Natural killer cell (primary cell): ENCODE results near the gene SH3RF2. TPM values are rescaled to one million over a fixed set of nuclear protein-coding genes. Genes with fewer than 3 reads are reported as not detected.

Experiments
- ATAC-seq, 3 donors: fragments of 150-1000 bp in 2 of 3; fragments of 200-7000 bp in 1 of 3; cut with Tn5 transposase; 1 replicate in 1 of 3; 2 replicates in 2 of 3; pipeline ENCODE4 v1.10.0; 2021; ENCODE audit warnings: mild to moderate bottlenecking in 2 of 3, moderate library complexity in 2 of 3
- DNase-seq, 2 donors: peaks; one replicate each; pipeline versions ENCODE4 v3.0.0 to v3.0.0-alpha.2; 2013 to 2021; ENCODE audit warnings: mixed read lengths in 1 of 2
- H3K27ac ChIP-seq: one replicate; pipeline ENCODE4 v1.5.1; 2013; ENCODE audit warnings: mild to moderate bottlenecking, low read length
- H3K27me3 ChIP-seq: one replicate; pipeline ENCODE4 v1.6.1; 2013; ENCODE audit warnings: low read length; ENCODE audit not compliant: control insufficient read depth, insufficient read depth
- H3K36me3 ChIP-seq: one replicate; pipeline ENCODE4 v1.6.1; 2013; ENCODE audit warnings: low read length; ENCODE audit not compliant: control insufficient read depth, insufficient read depth
- H3K4me1 ChIP-seq: one replicate; pipeline ENCODE4 v1.6.1; 2013; ENCODE audit warnings: low read length; ENCODE audit not compliant: control insufficient read depth, insufficient read depth
- H3K4me3 ChIP-seq: one replicate; pipeline ENCODE4 v1.5.1; 2013; ENCODE audit warnings: low read length
- H3K9me3 ChIP-seq: one replicate; pipeline ENCODE4 v1.6.1; 2013; ENCODE audit warnings: low read length; ENCODE audit not compliant: control insufficient read depth, insufficient read depth
- H3K27ac Mint-ChIP-seq, 2 donors: one replicate each; pipeline ENCODE4 v1.8.0; 2022; ENCODE audit warnings: mild to moderate bottlenecking in 2 of 2, mixed read lengths in 2 of 2, moderate library complexity in 1 of 2
- H3K27me3 Mint-ChIP-seq, 2 donors: one replicate each; pipeline ENCODE4 v1.8.0; 2022; ENCODE audit warnings: low read depth in 2 of 2, mixed read lengths in 2 of 2
- H3K36me3 Mint-ChIP-seq: one replicate; pipeline ENCODE4 v1.8.0; 2022; ENCODE audit warnings: mixed read lengths
- H3K4me1 Mint-ChIP-seq, 2 donors: one replicate each; pipeline ENCODE4 v1.8.0; 2022; ENCODE audit warnings: mixed read lengths in 2 of 2
- H3K4me3 Mint-ChIP-seq: one replicate; pipeline ENCODE4 v1.8.0; 2022; ENCODE audit warnings: mild to moderate bottlenecking, moderate library complexity, mixed read lengths
- H3K9me3 Mint-ChIP-seq, 2 donors: one replicate each; pipeline ENCODE4 v1.8.0; 2022; ENCODE audit warnings: mixed read lengths in 2 of 2
- WGBS: methylation state at CpG from one replicate; pipeline ENCODE4 v1.1.7; 2013; ENCODE audit warnings: missing lambda C conversion rate; ENCODE audit not compliant: insufficient coverage; 5-methylcytosine and 5-hydroxymethylcytosine counted together
- intact Hi-C: fragments of 100-400 bp; cut with micrococcal nuclease; formaldehyde crosslinking; loops from one replicate; pipeline ENCODE4 v1.14.2; 2022
- total RNA-seq, 4 donors: library from RNA; stranded (reverse); fragments of 120-200 nt in 1 of 4; gene quantifications; one replicate each; pipeline versions ENCODE4 v1.2.3 to v1.2.4, GENCODE V29; 2013 to 2022
- TF ChIP-seq, protein P1 (sequence below): fragments of 200-600 bp; IDR thresholded peaks from one replicate; pipeline ENCODE4 v1.8.0; 2022; ENCODE audit warnings: antibody characterized with exemption

The SH3RF2 gene
- total RNA-seq, 3 donors from 2014 or later (not counting 1 experiment from before 2014, with no cell fraction given): 0.28 to 0.35 TPM; not detected in 1

- H3K4me1 Mint-ChIP-seq: no peaks in the 10 kb centered on the region
- TF ChIP-seq, protein P1, sequence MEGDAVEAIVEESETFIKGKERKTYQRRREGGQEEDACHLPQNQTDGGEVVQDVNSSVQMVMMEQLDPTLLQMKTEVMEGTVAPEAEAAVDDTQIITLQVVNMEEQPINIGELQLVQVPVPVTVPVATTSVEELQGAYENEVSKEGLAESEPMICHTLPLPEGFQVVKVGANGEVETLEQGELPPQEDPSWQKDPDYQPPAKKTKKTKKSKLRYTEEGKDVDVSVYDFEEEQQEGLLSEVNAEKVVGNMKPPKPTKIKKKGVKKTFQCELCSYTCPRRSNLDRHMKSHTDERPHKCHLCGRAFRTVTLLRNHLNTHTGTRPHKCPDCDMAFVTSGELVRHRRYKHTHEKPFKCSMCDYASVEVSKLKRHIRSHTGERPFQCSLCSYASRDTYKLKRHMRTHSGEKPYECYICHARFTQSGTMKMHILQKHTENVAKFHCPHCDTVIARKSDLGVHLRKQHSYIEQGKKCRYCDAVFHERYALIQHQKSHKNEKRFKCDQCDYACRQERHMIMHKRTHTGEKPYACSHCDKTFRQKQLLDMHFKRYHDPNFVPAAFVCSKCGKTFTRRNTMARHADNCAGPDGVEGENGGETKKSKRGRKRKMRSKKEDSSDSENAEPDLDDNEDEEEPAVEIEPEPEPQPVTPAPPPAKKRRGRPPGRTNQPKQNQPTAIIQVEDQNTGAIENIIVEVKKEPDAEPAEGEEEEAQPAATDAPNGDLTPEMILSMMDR: no peak
- Histone ChIP-seq H3K27ac (no peak overlapping the region), H3K9me3 (no peaks in the 10 kb centered on the region), H3K4me1 (no peaks in the 10 kb centered on the region), H3K4me3 (no peak overlapping the region), H3K36me3 (no peaks in the 10 kb centered on the region), H3K27me3 (no peaks in the 10 kb centered on the region)
- DNase-seq (no peak), ATAC-seq (no peak)
- H3K27me3 Mint-ChIP-seq: peaks cover 5% of the 10 kb centered on the region in 2 donors
- no peak overlapping the region for H3K27ac Mint-ChIP-seq
- H3K36me3 Mint-ChIP-seq: no peaks in the 10 kb centered on the region
- intact Hi-C loops: no loop called here
- H3K4me3 Mint-ChIP-seq: no peak overlapping the region
- WGBS: 93% methylated on average over 8 of the region's 8 CpGs
- no peaks in the 10 kb centered on the region for H3K9me3 Mint-ChIP-seq
Measured at GRCh38 chr5:146066968-146067367, 130.6 kb downstream of the SH3RF2 start.

GRCh38 chr5:146068206-146068605 is 131.8 kb downstream of the SH3RF2 start:
- H3K4me3 ChIP-seq: no peak overlapping the region
- DNase-seq (no peak), ATAC-seq (no peak)
- H3K4me1 Mint-ChIP-seq: no peaks in the 10 kb centered on the region
- WGBS: 96% methylated on average over 9 of the region's 9 CpGs
- no peaks in the 10 kb centered on the region for H3K9me3 ChIP-seq
- no peak overlapping the region for H3K27ac ChIP-seq
- no peaks in the 10 kb centered on the region for H3K4me1 ChIP-seq
- H3K4me3 Mint-ChIP-seq: no peak overlapping the region
- no peak overlapping the region for H3K27ac Mint-ChIP-seq
- H3K36me3 Mint-ChIP-seq: no peaks in the 10 kb centered on the region
- H3K27me3 Mint-ChIP-seq: peaks cover 5 to 7% of the 10 kb centered on the region in 2 donors
- no peaks in the 10 kb centered on the region for H3K27me3 ChIP-seq
- no peaks in the 10 kb centered on the region for H3K36me3 ChIP-seq
- intact Hi-C loops: no loop called here
- TF ChIP-seq, protein P1: no peak
- no peaks in the 10 kb centered on the region for H3K9me3 Mint-ChIP-seq

DNA sequence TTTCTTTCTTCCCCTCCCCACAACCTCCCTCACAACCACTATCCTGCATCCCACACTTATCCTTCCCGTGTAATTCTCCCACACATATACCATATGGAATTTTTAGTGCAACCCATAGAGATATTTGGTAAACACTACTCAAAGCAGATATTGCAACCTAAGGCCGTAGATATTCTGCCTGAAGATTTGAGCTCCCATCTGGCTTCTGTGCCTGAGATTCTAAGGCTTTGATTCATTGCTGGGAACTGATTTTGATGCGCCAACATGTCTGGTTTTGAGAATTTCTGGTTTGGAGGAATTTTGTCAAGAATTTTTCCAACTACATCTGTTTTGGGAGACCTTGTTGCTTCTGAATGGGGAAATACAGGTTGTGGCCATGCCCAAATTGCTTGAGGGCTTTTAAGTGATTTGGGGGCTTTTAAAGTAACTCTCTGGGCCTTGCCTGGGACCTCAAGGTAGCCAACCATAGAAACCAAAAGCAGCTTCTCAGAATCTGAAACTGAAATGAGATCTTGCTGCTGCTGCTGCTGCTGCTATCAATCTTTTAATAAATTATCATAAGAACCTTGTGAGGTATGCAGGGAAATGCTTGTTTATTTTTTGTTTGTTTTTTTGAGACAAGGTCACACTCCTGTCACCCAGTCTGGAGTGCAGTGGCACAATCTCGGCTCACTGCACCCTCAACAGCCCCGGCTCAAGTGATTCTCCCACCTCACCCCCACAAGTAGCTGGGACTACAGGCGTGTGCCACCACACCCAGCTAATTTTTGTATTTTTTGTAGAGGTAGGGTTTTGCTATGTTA is 132.8 kb downstream of the SH3RF2 start:
- H3K4me1 Mint-ChIP-seq: no peaks in the 10 kb centered on the region
- Histone ChIP-seq H3K9me3 (no peaks in the 10 kb centered on the region), H3K27ac (no peak overlapping the region), H3K4me1 (no peaks in the 10 kb centered on the region), H3K36me3 (no peaks in the 10 kb centered on the region), H3K27me3 (no peaks in the 10 kb centered on the region), H3K4me3 (no peak overlapping the region)
- H3K9me3 Mint-ChIP-seq: no peaks in the 10 kb centered on the region
- peaks cover 5 to 7% of the 10 kb centered on the region in 2 donors for H3K27me3 Mint-ChIP-seq
- no peak overlapping the region for H3K27ac Mint-ChIP-seq
- 95% methylated on average over 3 of the region's 6 CpGs for WGBS
- no peak for ATAC-seq
- TF ChIP-seq, protein P1: no peak
- intact Hi-C loops: no loop called here
- H3K36me3 Mint-ChIP-seq: no peaks in the 10 kb centered on the region
- no peak for DNase-seq
- H3K4me3 Mint-ChIP-seq: no peak overlapping the region

- no peak for ATAC-seq
- DNase-seq: no peak
- intact Hi-C loops: no loop called here
- H3K27me3 Mint-ChIP-seq: peaks cover 7% of the 10 kb centered on the region in 2 donors
- H3K4me1 Mint-ChIP-seq: no peaks in the 10 kb centered on the region
- WGBS: 88% methylated on average over 2 of the region's 2 CpGs
- TF ChIP-seq, protein P1: no peak
- no peak overlapping the region for H3K4me3 Mint-ChIP-seq
- no peaks in the 10 kb centered on the region for H3K4me1 ChIP-seq
- H3K36me3 ChIP-seq: no peaks in the 10 kb centered on the region
- H3K27ac ChIP-seq: no peak overlapping the region
- H3K4me3 ChIP-seq: no peak overlapping the region
- no peaks in the 10 kb centered on the region for H3K36me3 Mint-ChIP-seq
- H3K27ac Mint-ChIP-seq: no peak overlapping the region
- H3K9me3 ChIP-seq: no peaks in the 10 kb centered on the region
- H3K9me3 Mint-ChIP-seq: no peaks in the 10 kb centered on the region
- no peaks in the 10 kb centered on the region for H3K27me3 ChIP-seq
Measured at GRCh38 chr5:146069780-146070099, 133.4 kb downstream of the SH3RF2 start.
